ENCODE data around the gene TSC1. TPM values are rescaled to one million over a fixed set of nuclear protein-coding genes. Genes with fewer than 3 reads are reported as not detected.

TSC1 gene
- total and polyA plus RNA-seq, 10 of the 15 experiments (the other 5 are each of a cell fraction or from before 2014, with no cell fraction given), result 4.0 to 48.0 (median 14.9) TPM

DNA sequence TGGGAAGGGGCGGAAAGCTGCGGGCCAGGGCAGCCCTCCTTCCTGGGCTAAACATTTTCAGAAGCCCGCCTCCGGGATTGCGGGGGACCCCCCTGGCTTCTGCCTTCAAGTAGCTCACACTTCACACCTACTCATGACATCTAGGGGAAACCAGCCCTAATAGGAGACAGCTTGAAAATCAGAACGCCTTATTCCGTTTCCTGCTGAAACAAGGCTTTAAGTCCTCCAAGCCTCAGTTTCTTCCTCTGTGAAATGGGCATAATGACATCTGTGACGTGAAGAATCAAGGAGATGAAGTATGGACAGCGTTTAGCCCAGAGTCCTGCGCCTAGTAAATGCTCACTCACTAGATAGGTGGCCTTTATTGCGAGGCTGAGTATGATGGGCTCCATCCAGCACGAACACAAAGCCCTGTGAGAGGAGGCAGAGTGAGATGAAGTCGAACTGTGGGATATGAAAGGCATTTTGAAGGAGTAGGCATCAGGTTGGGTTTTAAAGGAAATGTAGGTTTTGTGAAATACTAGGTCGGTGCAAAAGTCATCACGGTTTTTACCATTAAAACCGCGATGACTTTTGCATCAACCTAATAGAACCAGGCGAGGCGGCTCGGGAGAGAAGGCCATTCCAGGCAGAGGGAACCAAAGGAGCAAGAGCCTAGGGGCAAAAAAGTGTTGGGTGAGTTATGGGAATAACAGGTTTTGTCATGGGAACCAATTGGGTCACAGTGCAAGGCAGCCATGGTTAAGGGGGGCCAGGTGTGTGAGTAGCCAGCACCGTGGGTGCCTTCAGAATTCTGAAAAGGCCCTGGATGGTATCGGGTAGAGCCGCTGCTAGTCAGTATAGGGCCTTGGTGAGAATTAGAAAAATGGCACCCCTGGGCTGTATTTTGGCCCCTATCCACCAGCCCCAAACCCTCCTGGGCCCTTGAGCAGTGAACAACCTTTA is 1.0 kb upstream of the TSC1 start:
- peak overlapping the region; percentile 84 for H3K4me2 ChIP-seq (ENCODE audit: control insufficient read depth, insufficient read depth)
- in situ Hi-C loops (cut with MboI) (no loop called here), intact Hi-C loops (cut with micrococcal nuclease; ENCODE audit: unreplicated experiment) (no loop called here)
- ChIA-PET RAD21 (ENCODE audit: unreplicated experiment) (interaction anchor here (0.6 to 1.8 kb wide), 4 partner anchors 10 to 96 kb away, joined by 3 to 7 read pairs (median 4); partner anchors contain the start of gene GTF3C5), SMC1A (ENCODE audit: uncharacterized antibody, unreplicated experiment) (interaction anchor here (1.0 to 1.6 kb wide), 3 partner anchors 10 to 43 kb away, joined by 3 to 4 read pairs (median 4); no protein-coding TSS in a partner anchor), POLR2A (interaction anchor here (0.6 to 1.2 kb wide), 2 partner anchors 67 to 85 kb away, joined by 3 to 9 read pairs; partner anchors contain the start of genes AK8 and GTF3C5), CTCF (interaction anchor here (0.7 to 1.6 kb wide), 4 partner anchors 10 to 76 kb away, joined by 3 to 9 read pairs (median 4); no protein-coding TSS in a partner anchor)
- H3K27me3 ChIP-seq (replicated peaks in 1 of 2; ENCODE audit: control insufficient read depth in 2 of 2, insufficient read depth in 2 of 2, low read length in 1 of 2), result no peaks in the 10 kb centered on the region
- 55% methylated on average over 23 of the region's 23 CpGs for WGBS (ENCODE audit: insufficient coverage, insufficient replicate concordance, low lambda C conversion rate, missing lambda C conversion rate)
- no peak for TF ChIP-seq JUNB (IDR thresholded peaks at IDR 0.05)
- TF ChIP-seq, protein P1, sequence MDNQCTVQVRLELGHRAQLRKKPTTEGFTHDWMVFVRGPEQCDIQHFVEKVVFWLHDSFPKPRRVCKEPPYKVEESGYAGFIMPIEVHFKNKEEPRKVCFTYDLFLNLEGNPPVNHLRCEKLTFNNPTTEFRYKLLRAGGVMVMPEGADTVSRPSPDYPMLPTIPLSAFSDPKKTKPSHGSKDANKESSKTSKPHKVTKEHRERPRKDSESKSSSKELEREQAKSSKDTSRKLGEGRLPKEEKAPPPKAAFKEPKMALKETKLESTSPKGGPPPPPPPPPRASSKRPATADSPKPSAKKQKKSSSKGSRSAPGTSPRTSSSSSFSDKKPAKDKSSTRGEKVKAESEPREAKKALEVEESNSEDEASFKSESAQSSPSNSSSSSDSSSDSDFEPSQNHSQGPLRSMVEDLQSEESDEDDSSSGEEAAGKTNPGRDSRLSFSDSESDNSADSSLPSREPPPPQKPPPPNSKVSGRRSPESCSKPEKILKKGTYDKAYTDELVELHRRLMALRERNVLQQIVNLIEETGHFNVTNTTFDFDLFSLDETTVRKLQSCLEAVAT (IDR thresholded peaks at IDR 0.05), result peak; percentile 73
- no TSS peak for BruUV-seq (replicated peaks)
- H3K4me1 ChIP-seq (ENCODE audit: control insufficient read depth, insufficient read depth, low read length), result peaks cover 14% of the 10 kb centered on the region
- peak overlapping the region; percentile 62 for H2AFZ ChIP-seq (ENCODE audit: control insufficient read depth, low read depth, low read length)
- H3K9ac ChIP-seq (ENCODE audit: control insufficient read depth, insufficient read depth, low read length), result peak overlapping the region; percentile 73
- H3K27ac ChIP-seq (ENCODE audit: control insufficient read depth, insufficient read depth), result peak overlapping the region; percentile 57; the same call in 1 of the 2 replicates
- no peak for FAIRE-seq
- H4K20me1 ChIP-seq (ENCODE audit: control insufficient read depth, insufficient read depth), result no peaks in the 10 kb centered on the region
- no peak for DNase-seq (ENCODE audit: low read depth, low spot score)
- no peaks in the 10 kb centered on the region for H3K9me3 ChIP-seq (replicated peaks; ENCODE audit: control insufficient read depth, insufficient read depth, low read length)
- H3K36me3 ChIP-seq (ENCODE audit: control insufficient read depth in 2 of 2, insufficient read depth in 2 of 2, low read length in 1 of 2), result no peaks in the 10 kb centered on the region
- no peak; the same call in 2 of the 3 replicates for ATAC-seq
- peaks cover 24% of the 10 kb centered on the region for H3K79me2 ChIP-seq (ENCODE audit: control insufficient read depth, insufficient read depth, low read length)
- H3K4me3 ChIP-seq, result peak overlapping the region; percentile 80
